Thyroid gland (tissue), 4 donors: ENCODE measurements around the gene BRD4.

ENCODE experiments used
- POLR2A ChIP-seq, 2 donors: fragments of 450-650 bp; IDR thresholded peaks; one replicate each; pipeline ENCODE4 v1.6.1; 2017; ENCODE audit warnings: antibody characterized with exemption in 2 of 2, mild to moderate bottlenecking in 2 of 2, moderate library complexity in 1 of 2
- TF ChIP-seq, protein P1 (sequence below), 6 experiments: fragments of 200-600 bp in 3 of 6; fragments of 450-650 bp in 3 of 6; sonication (generic) in 3 of 6; IDR thresholded peaks; one replicate each; pipeline ENCODE4 v1.5.1; 2016 to 2019; ENCODE audit warnings: antibody characterized with exemption in 6 of 6, mild to moderate bottlenecking in 2 of 6, inconsistent platforms in 1 of 6, moderate library complexity in 1 of 6

DNA sequence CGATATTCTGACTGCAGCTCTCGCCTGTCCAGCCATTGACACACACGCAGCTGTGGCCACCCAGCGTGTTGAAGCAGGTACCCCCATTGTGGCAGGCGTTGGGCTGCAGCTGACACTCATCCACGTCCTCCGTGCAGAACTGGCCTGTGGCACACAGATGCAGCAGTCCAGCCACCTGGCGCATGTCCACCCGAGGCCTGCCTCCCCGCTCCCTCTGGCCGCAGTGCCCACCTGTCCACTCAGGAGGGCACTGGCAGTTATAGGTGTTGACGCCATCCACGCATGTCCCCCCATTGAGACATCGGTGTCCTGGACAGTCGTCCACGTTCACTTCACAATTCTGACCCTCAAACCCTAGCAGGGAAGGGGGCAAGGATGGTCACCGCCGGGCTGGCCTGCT is 140.8 kb downstream of the BRD4 start:
- TF ChIP-seq, protein P1, sequence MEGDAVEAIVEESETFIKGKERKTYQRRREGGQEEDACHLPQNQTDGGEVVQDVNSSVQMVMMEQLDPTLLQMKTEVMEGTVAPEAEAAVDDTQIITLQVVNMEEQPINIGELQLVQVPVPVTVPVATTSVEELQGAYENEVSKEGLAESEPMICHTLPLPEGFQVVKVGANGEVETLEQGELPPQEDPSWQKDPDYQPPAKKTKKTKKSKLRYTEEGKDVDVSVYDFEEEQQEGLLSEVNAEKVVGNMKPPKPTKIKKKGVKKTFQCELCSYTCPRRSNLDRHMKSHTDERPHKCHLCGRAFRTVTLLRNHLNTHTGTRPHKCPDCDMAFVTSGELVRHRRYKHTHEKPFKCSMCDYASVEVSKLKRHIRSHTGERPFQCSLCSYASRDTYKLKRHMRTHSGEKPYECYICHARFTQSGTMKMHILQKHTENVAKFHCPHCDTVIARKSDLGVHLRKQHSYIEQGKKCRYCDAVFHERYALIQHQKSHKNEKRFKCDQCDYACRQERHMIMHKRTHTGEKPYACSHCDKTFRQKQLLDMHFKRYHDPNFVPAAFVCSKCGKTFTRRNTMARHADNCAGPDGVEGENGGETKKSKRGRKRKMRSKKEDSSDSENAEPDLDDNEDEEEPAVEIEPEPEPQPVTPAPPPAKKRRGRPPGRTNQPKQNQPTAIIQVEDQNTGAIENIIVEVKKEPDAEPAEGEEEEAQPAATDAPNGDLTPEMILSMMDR (IDR thresholded peaks at IDR 0.05) = no peak
- no peak for TF ChIP-seq POLR2A (IDR thresholded peaks at IDR 0.05)
